MCF 10A (cell line): ENCODE measurements around the gene TRPM4. TPM values are rescaled to one million over a fixed set of nuclear protein-coding genes. Genes with fewer than 3 reads are reported as not detected.

Experiments
- BruUV-seq: library from RNA; stranded (reverse); fragments of 400-500 nt; replicated peaks from 2 replicates; lab custom pipeline; 2021; lab: Mats Ljungman, UMichigan
- CTCF ChIA-PET: fragments of 300-600 bp; sonication (Branson Sonifier 250); formaldehyde crosslinking; extraction: SDS; loops from one replicate; lab custom pipeline; 2021; ENCODE audit warnings: antibody characterized with exemption, inconsistent platforms; lab: Yijun Ruan, JAX
- POLR2A ChIA-PET: fragments of 300-600, 350-650 bp; sonication (Branson Sonifier 250); formaldehyde crosslinking; extraction: SDS; loops from one replicate; lab custom pipeline; 2020; ENCODE audit warnings: antibody characterized with exemption, inconsistent platforms; lab: Yijun Ruan, JAX
- DNase-seq: peaks from one replicate; pipeline ENCODE4 v3.0.0-alpha.2; 2018; ENCODE audit not compliant: unreplicated experiment
- H3K27ac Mint-ChIP-seq: one replicate; pipeline ENCODE4 v1.8.0; 2022; ENCODE audit warnings: mild to moderate bottlenecking, low read depth, mixed read lengths; ENCODE audit not compliant: unreplicated experiment
- H3K27me3 Mint-ChIP-seq: one replicate; pipeline ENCODE4 v1.8.0; 2022; ENCODE audit warnings: mixed read lengths; ENCODE audit not compliant: insufficient read depth, unreplicated experiment
- H3K36me3 Mint-ChIP-seq: one replicate; pipeline ENCODE4 v1.8.0; 2022; ENCODE audit warnings: mild to moderate bottlenecking, moderate library complexity, mixed read lengths; ENCODE audit not compliant: insufficient read depth, unreplicated experiment
- H3K4me1 Mint-ChIP-seq: one replicate; pipeline ENCODE4 v1.8.0; 2022; ENCODE audit warnings: mixed read lengths; ENCODE audit not compliant: insufficient read depth, unreplicated experiment
- H3K4me3 Mint-ChIP-seq: one replicate; pipeline ENCODE4 v1.8.0; 2022; ENCODE audit warnings: mild to moderate bottlenecking, moderate library complexity, mixed read lengths; ENCODE audit not compliant: unreplicated experiment
- H3K9me3 Mint-ChIP-seq: one replicate; pipeline ENCODE4 v1.8.0; 2022; ENCODE audit warnings: mixed read lengths; ENCODE audit not compliant: unreplicated experiment
- intact Hi-C: fragments of 100-400 bp; cut with micrococcal nuclease; formaldehyde crosslinking; loops from 2 replicates; pipeline ENCODE4 v1.14.1; 2022
- total RNA-seq: library from RNA; stranded (reverse); gene quantifications from 2 replicates; pipeline ENCODE4 v1.2.3, GENCODE V29; 2022
- TF ChIP-seq, protein P1 (sequence below): fragments of 200-600 bp; IDR thresholded peaks from one replicate; pipeline ENCODE4 v1.8.0; 2022; ENCODE audit warnings: antibody characterized with exemption, mild to moderate bottlenecking; ENCODE audit not compliant: unreplicated experiment

TRPM4 gene
- total RNA-seq, 1 experiment from 2014 or later = 21.2 TPM

GRCh38 chr19:49213791-49214190, 56.2 kb downstream of the TRPM4 start:
- no peaks in the 10 kb centered on the region for H3K9me3 Mint-ChIP-seq
- no TSS peak for BruUV-seq

DNA sequence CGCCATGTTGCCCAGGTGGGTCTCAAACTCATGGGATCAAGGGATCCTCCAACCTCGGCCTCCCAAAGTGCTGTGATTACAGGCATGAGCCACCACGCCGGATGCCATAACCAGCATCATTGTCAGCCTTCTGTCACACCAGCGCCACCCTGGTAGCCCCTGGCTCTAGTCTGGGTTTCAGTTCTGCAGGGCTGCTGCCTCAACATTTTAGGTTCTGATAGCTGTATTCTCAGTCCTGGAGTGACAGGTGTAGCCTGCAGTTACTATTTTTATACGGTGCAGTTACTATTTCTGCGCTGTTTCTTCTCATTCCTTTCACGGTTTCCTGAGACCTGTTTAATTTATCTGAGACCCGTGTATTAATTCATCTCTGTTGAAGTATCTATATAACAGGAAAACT, 57.1 kb downstream of the TRPM4 start:
- intact Hi-C loops = no loop called here
- TF ChIP-seq, protein P1, sequence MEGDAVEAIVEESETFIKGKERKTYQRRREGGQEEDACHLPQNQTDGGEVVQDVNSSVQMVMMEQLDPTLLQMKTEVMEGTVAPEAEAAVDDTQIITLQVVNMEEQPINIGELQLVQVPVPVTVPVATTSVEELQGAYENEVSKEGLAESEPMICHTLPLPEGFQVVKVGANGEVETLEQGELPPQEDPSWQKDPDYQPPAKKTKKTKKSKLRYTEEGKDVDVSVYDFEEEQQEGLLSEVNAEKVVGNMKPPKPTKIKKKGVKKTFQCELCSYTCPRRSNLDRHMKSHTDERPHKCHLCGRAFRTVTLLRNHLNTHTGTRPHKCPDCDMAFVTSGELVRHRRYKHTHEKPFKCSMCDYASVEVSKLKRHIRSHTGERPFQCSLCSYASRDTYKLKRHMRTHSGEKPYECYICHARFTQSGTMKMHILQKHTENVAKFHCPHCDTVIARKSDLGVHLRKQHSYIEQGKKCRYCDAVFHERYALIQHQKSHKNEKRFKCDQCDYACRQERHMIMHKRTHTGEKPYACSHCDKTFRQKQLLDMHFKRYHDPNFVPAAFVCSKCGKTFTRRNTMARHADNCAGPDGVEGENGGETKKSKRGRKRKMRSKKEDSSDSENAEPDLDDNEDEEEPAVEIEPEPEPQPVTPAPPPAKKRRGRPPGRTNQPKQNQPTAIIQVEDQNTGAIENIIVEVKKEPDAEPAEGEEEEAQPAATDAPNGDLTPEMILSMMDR = no peak
- Mint-ChIP-seq H3K4me1 (no peaks in the 10 kb centered on the region), H3K27me3 (no peaks in the 10 kb centered on the region), H3K27ac (no peak overlapping the region), H3K9me3 (no peaks in the 10 kb centered on the region), H3K36me3 (peaks cover 12% of the 10 kb centered on the region), H3K4me3 (no peak overlapping the region)
- CTCF ChIA-PET = interaction anchor here (1.0 to 1.3 kb wide), 3 partner anchors 11 to 16 kb away, joined by 4 to 7 read pairs (median 7); no protein-coding TSS in a partner anchor
- no TSS peak for BruUV-seq
- no peak for DNase-seq
- POLR2A ChIA-PET = no interaction called here

More at GRCh38 chr19:49213791-49214190, 56.2 kb downstream of the TRPM4 start:
- intact Hi-C loops = no loop called here
- H3K4me1 Mint-ChIP-seq = no peaks in the 10 kb centered on the region
- no peaks in the 10 kb centered on the region for H3K27me3 Mint-ChIP-seq
- TF ChIP-seq, protein P1 = no peak
- no peak overlapping the region for H3K4me3 Mint-ChIP-seq
- no peak for DNase-seq
- POLR2A ChIA-PET = no interaction called here
- CTCF ChIA-PET = interaction anchor here (0.6 to 1.6 kb wide), 4 partner anchors 10 to 503 kb away, joined by 3 to 7 read pairs (median 4); no protein-coding TSS in a partner anchor
- H3K27ac Mint-ChIP-seq = no peak overlapping the region
- peaks cover 12% of the 10 kb centered on the region for H3K36me3 Mint-ChIP-seq

DNA sequence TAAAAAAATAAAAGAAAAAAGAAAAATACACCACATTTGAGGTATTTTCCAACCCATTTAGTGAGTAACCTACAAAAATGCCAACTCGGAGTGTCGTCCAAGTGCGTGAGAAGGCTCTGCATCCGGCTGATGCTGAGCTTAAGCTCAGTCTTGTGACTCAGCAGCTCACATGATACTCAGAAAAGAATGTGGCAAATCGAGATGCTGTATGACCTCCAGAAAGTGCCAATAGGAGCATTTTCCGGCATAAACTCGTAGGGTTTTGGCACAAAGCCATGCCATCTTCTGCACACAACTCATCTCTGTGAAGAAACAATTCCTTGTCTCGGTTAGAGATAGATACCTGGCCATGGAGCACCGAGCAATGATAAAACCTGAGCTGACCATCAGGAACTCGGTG, 58.5 kb downstream of the TRPM4 start:
- intact Hi-C loops = no loop called here
- Mint-ChIP-seq H3K27ac (no peak overlapping the region), H3K4me1 (no peaks in the 10 kb centered on the region), H3K9me3 (no peaks in the 10 kb centered on the region), H3K36me3 (peaks cover 12% of the 10 kb centered on the region), H3K27me3 (no peaks in the 10 kb centered on the region), H3K4me3 (no peak overlapping the region)
- BruUV-seq = no TSS peak
- TF ChIP-seq, protein P1 = no peak
- POLR2A ChIA-PET = no interaction called here
- peak; percentile 32 for DNase-seq
- CTCF ChIA-PET = interaction anchor here (1.8 to 2.2 kb wide), 2 partner anchors 10 to 118 kb away, joined by 6 to 15 read pairs; no protein-coding TSS in a partner anchor

DNA sequence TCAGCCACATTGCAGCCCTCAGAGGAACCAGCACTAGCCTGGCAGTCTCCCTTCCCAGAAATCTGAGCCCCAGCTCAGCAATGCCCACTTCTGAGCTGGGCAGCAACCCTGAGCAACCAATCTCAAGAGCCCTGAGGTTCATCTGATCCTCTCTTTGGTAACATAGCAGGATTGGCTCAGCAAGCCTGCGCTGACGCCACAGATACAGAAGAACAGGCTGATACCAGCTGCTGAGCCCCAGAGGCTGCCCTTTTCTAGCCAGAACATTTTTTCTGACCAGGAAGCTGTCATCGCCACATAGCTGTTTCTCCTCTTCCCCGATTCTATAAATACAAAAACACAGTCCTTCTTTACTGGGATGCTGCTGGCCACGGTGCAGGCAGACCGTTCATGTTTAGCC, 59.8 kb downstream of the TRPM4 start:
- DNase-seq = no peak
- Mint-ChIP-seq H3K4me3 (no peak overlapping the region), H3K4me1 (no peaks in the 10 kb centered on the region), H3K9me3 (no peaks in the 10 kb centered on the region), H3K27me3 (no peaks in the 10 kb centered on the region), H3K36me3 (peaks cover 12% of the 10 kb centered on the region), H3K27ac (no peak overlapping the region)
- intact Hi-C loops = no loop called here
- CTCF ChIA-PET = interaction anchor here (0.5 to 2.2 kb wide), 4 partner anchors 8 to 1140 kb away, joined by 4 to 15 read pairs (median 8); no protein-coding TSS in a partner anchor
- POLR2A ChIA-PET = no interaction called here
- BruUV-seq = no TSS peak
- TF ChIP-seq, protein P1 = no peak
